H1 (cell line): ENCODE measurements around the gene ERMN. TPM values are rescaled to one million over a fixed set of nuclear protein-coding genes. Genes with fewer than 3 reads are reported as not detected.

Experiments used
- CTCF ChIA-PET: fragments of 300-600 bp; sonication (Branson Sonifier 250); formaldehyde crosslinking; loops from one replicate; lab custom pipeline; 2021; ENCODE audit not compliant: partially characterized antibody; lab: Charles Lee
- POLR2A ChIA-PET: fragments of 300-600 bp; sonication (Branson Sonifier 250); formaldehyde crosslinking; loops from one replicate; lab custom pipeline; 2021; ENCODE audit warnings: inconsistent platforms; ENCODE audit not compliant: partially characterized antibody; lab: Charles Lee
- DNase-seq, 2 experiments: peaks; one replicate each; pipeline versions ENCODE4 v3.0.0 to v3.0.0-alpha.2; 2010 to 2022; ENCODE audit warnings: low spot score in 2 of 2, low read depth in 1 of 2, mixed read lengths in 1 of 2
- FAIRE-seq: peaks from 2 replicates; lab custom pipeline; 2011; peaks lifted over from hg19 to GRCh38; lab: Jason Lieb, UNC
- H2AFZ ChIP-seq: 2 replicates; pipeline ENCODE4 v1.8.1; 2012; ENCODE audit warnings: low read length, inconsistent platforms
- H2AK5ac ChIP-seq: 2 replicates; pipeline ENCODE4 v1.6.1; 2013; ENCODE audit warnings: low read depth, low read length
- H2BK120ac ChIP-seq: replicated peaks from 2 replicates; pipeline ENCODE3; 2013; ENCODE audit warnings: low read depth, low read length, inconsistent platforms
- H2BK12ac ChIP-seq: 2 replicates; pipeline ENCODE4 v1.6.1; 2013; ENCODE audit warnings: low read depth, low read length
- H2BK15ac ChIP-seq: 2 replicates; pipeline ENCODE4 v1.6.1; 2013; ENCODE audit warnings: low read length
- H2BK20ac ChIP-seq: 2 replicates; pipeline ENCODE4 v1.6.1; 2013; ENCODE audit warnings: low read length
- H2BK5ac ChIP-seq: 2 replicates; pipeline ENCODE4 v1.6.1; 2013; ENCODE audit warnings: low read depth, low read length
- H3K14ac ChIP-seq: 2 replicates; pipeline ENCODE4 v1.6.1; 2013; ENCODE audit warnings: inconsistent platforms; ENCODE audit not compliant: insufficient read length
- H3K18ac ChIP-seq: 2 replicates; pipeline ENCODE4 v1.6.1; 2013; ENCODE audit warnings: low read length; ENCODE audit errors: extremely low read depth
- H3K23ac ChIP-seq: 2 replicates; pipeline ENCODE4 v1.6.1; 2013; ENCODE audit warnings: inconsistent platforms; ENCODE audit not compliant: insufficient read length
- H3K23me2 ChIP-seq: 2 replicates; pipeline ENCODE4 v1.6.1; 2013; ENCODE audit warnings: low read depth, low read length
- H3K27ac ChIP-seq: 2 replicates; pipeline ENCODE4 v1.6.1; 2011; ENCODE audit warnings: low read depth, low read length, inconsistent platforms
- H3K27me3 ChIP-seq, 4 experiments: replicated peaks in 1 of 4; 1 replicate in 1 of 4; 2 replicates in 3 of 4; pipeline versions ENCODE4 v1.6.1 to v1.8.1; 2011 to 2013; ENCODE audit warnings: low read length in 3 of 4, mild to moderate bottlenecking in 3 of 4, inconsistent platforms in 2 of 4, mixed read lengths in 2 of 4, moderate library complexity in 1 of 4; ENCODE audit not compliant: control insufficient read depth in 3 of 4, insufficient read depth in 3 of 4; ENCODE audit errors: extremely low read depth in 1 of 4
- H3K36me3 ChIP-seq, 4 experiments: 2 replicates each; pipeline versions ENCODE4 v1.6.1 to v1.8.1; 2011 to 2013; ENCODE audit warnings: mild to moderate bottlenecking in 4 of 4, low read length in 3 of 4, moderate library complexity in 2 of 4, control low read depth in 1 of 4, inconsistent platforms in 1 of 4; ENCODE audit not compliant: insufficient read depth in 4 of 4, control insufficient read depth in 2 of 4
- H3K4ac ChIP-seq: replicated peaks from 2 replicates; pipeline ENCODE3; 2013; ENCODE audit warnings: low read length, low read depth, mixed read lengths, inconsistent platforms; ENCODE audit not compliant: insufficient read length
- H3K4me1 ChIP-seq, 4 experiments: replicated peaks in 1 of 4; 1 replicate in 1 of 4; 2 replicates in 3 of 4; pipeline versions ENCODE4 v1.6.1 to v1.8.1; 2011 to 2013; ENCODE audit warnings: low read length in 3 of 4, inconsistent platforms in 2 of 4, mixed read lengths in 1 of 4; ENCODE audit not compliant: insufficient read depth in 4 of 4, control insufficient read depth in 3 of 4
- H3K4me2 ChIP-seq, 2 experiments: 2 replicates each; pipeline versions ENCODE4 v1.6.1 to v1.8.1; 2011 to 2013; ENCODE audit warnings: low read depth in 2 of 2, low read length in 2 of 2, control low read depth in 1 of 2, inconsistent platforms in 1 of 2, mild to moderate bottlenecking in 1 of 2; ENCODE audit not compliant: insufficient read depth in 1 of 2
- H3K4me3 ChIP-seq, 4 experiments: fragments of 200-600, 300-600 bp in 1 of 4; sonication (generic), shearing (Covaris generic), sonication (Bioruptor Twin) in 1 of 4; 2 replicates each; pipeline versions ENCODE4 v1.5.1 to v1.8.1; 2011 to 2016; ENCODE audit warnings: low read length in 4 of 4, low read depth in 3 of 4, control low read depth in 2 of 4, inconsistent platforms in 2 of 4, mild to moderate bottlenecking in 2 of 4, mixed read lengths in 1 of 4, moderate library complexity in 1 of 4; ENCODE audit not compliant: insufficient read depth in 2 of 4; ENCODE audit errors: extremely low read depth in 1 of 4
- H3K56ac ChIP-seq: replicated peaks from 2 replicates; pipeline ENCODE3; 2013; ENCODE audit warnings: low read depth, mild to moderate bottlenecking, mixed read lengths, low read length, inconsistent platforms; ENCODE audit not compliant: insufficient read length
- H3K79me1 ChIP-seq: 2 replicates; pipeline ENCODE4 v1.6.1; 2013; ENCODE audit warnings: low read depth, low read length, control low read depth
- H3K79me2 ChIP-seq, 2 experiments: 2 replicates each; pipeline versions ENCODE4 v1.6.1 to v1.8.1; 2012 to 2013; ENCODE audit warnings: low read length in 2 of 2, mild to moderate bottlenecking in 2 of 2, inconsistent platforms in 1 of 2; ENCODE audit not compliant: insufficient read depth in 2 of 2, control insufficient read depth in 1 of 2
- H3K9ac ChIP-seq, 4 experiments: replicated peaks in 1 of 4; 1 replicate in 1 of 4; 2 replicates in 3 of 4; pipeline versions ENCODE4 v1.6.1 to v1.8.1; 2011 to 2013; ENCODE audit warnings: low read depth in 3 of 4, low read length in 3 of 4, control low read depth in 2 of 4, mild to moderate bottlenecking in 2 of 4, moderate library complexity in 2 of 4, inconsistent platforms in 1 of 4; ENCODE audit errors: extremely low read depth in 1 of 4
- H3K9me3 ChIP-seq, 2 experiments: 2 replicates each; pipeline versions ENCODE4 v1.6.1 to v1.8.1; 2012 to 2013; ENCODE audit warnings: mild to moderate bottlenecking in 2 of 2, moderate library complexity in 2 of 2, control low read depth in 1 of 2, inconsistent platforms in 1 of 2, low read depth in 1 of 2, low read length in 1 of 2, mixed read lengths in 1 of 2; ENCODE audit not compliant: insufficient read depth in 2 of 2
- H4K20me1 ChIP-seq, 2 experiments: replicated peaks in 1 of 2; 2 replicates each; pipeline versions ENCODE3 to v1.8.1; 2011 to 2013; ENCODE audit warnings: inconsistent platforms in 2 of 2, low read length in 2 of 2, mild to moderate bottlenecking in 1 of 2; ENCODE audit not compliant: insufficient read depth in 2 of 2, control insufficient read depth in 1 of 2
- H4K5ac ChIP-seq: 2 replicates; pipeline ENCODE4 v1.6.1; 2013; ENCODE audit warnings: low read length, low read depth, mixed read lengths, inconsistent platforms; ENCODE audit not compliant: insufficient read length
- H4K8ac ChIP-seq: 2 replicates; pipeline ENCODE4 v1.8.0; 2013; ENCODE audit warnings: mild to moderate bottlenecking, moderate library complexity, low read length, inconsistent platforms; ENCODE audit not compliant: insufficient read depth; ENCODE audit errors: extremely low read depth
- H4K91ac ChIP-seq: replicated peaks from 2 replicates; pipeline ENCODE3; 2013; ENCODE audit warnings: low read length, mixed read lengths, inconsistent platforms; ENCODE audit not compliant: insufficient read length
- ATF3 ChIP-seq: IDR thresholded peaks from 2 replicates; pipeline ENCODE4 v1.6.1; 2011; ENCODE audit warnings: low read depth, mild to moderate bottlenecking, low read length; ENCODE audit not compliant: insufficient read depth
- WGBS, 2 experiments: shearing (Covaris generic) in 1 of 2; methylation state at CpG; one replicate each; pipeline versions ENCODE4 v1.1.6 to v1.1.7; 2013 to 2015; ENCODE audit warnings: low lambda C conversion rate in 2 of 2, mixed read lengths in 2 of 2, inconsistent platforms in 1 of 2, low coverage in 1 of 2, missing lambda C conversion rate in 1 of 2; ENCODE audit not compliant: insufficient replicate concordance in 2 of 2, insufficient coverage in 1 of 2, insufficient read length in 1 of 2; ENCODE audit errors: extremely low coverage in 1 of 2, missing lambda C conversion rate in 1 of 2; 5-methylcytosine and 5-hydroxymethylcytosine counted together
- polyA plus RNA-seq, 7 experiments: library from polyadenylated mRNA; depleted of rRNA in 3 of 7; stranded (reverse) in 5 of 7; unstranded in 2 of 7; fragments of >200 nt in 5 of 7; fragments of 200-250 nt in 2 of 7; gene quantifications; 1 replicate in 5 of 7; 2 replicates in 1 of 7; 4 replicates in 1 of 7; pipeline versions ENCODE4 v1.2.1 to v1.2.3, GENCODE V29; 2011 to 2013; ENCODE audit warnings: missing spikeins in 2 of 7, mixed read lengths in 2 of 7
- total RNA-seq: library from RNA; stranded (reverse); fragmentation: NEBNext Ultra II Directional; extraction: Animal tissue kit (Norgen Biotek cat#: 25700); gene quantifications from 2 replicates; pipeline ENCODE4 v1.2.1, GENCODE V29; 2021

Gene ERMN
- total and polyA plus RNA-seq, 2 of the 8 experiments (the other 6 are each of a cell fraction or from before 2014, with no cell fraction given) = 0.11 TPM; not detected in 1

GRCh38 chr2:157269060-157269459 is 56.6 kb downstream of the ERMN start:
- CTCF ChIA-PET = no interaction called here
- no peaks in the 10 kb centered on the region for H3K79me2 ChIP-seq
- FAIRE-seq = no peak

More at GRCh38 chr2:157269060-157269459, 56.6 kb downstream of the ERMN start:
- Histone ChIP-seq H3K27ac (no peak overlapping the region), H3K4ac (no peak overlapping the region), H4K20me1 (no peaks in the 10 kb centered on the region), H3K18ac (no peak overlapping the region), H2BK120ac (no peak overlapping the region)
- POLR2A ChIA-PET = no interaction called here
- no peak for TF ChIP-seq ATF3
- TF ChIP-seq, all 59 proteins: peak for 0
- no peak overlapping the region for H3K14ac ChIP-seq
- H3K9me3 ChIP-seq = no peaks in the 10 kb centered on the region
- H3K36me3 ChIP-seq = no peaks in the 10 kb centered on the region
- no peak overlapping the region for H3K9ac ChIP-seq
- H2BK20ac ChIP-seq = no peak overlapping the region
- no peak overlapping the region for H3K23ac ChIP-seq
- H2AFZ ChIP-seq = no peak overlapping the region
- no peak overlapping the region for H2AK5ac ChIP-seq
- no peak overlapping the region for H3K4me3 ChIP-seq
- no peak for DNase-seq
- H3K4me1 ChIP-seq = no peaks in the 10 kb centered on the region; a peak in 1 of 7 replicates
- no peak overlapping the region for H3K56ac ChIP-seq
- H3K4me2 ChIP-seq = no peak overlapping the region
- no peaks in the 10 kb centered on the region for H3K27me3 ChIP-seq
- H2BK12ac ChIP-seq = no peak overlapping the region
- WGBS, 2 experiments = 94% methylated on average over 2 of the region's 2 CpGs; no CpG with 5 or more reads in 1 of the 2 experiments
- no peak overlapping the region for H4K5ac ChIP-seq
- H2BK15ac ChIP-seq = no peak overlapping the region
- no peak overlapping the region for H2BK5ac ChIP-seq
- no peaks in the 10 kb centered on the region for H3K79me1 ChIP-seq
- H4K91ac ChIP-seq = no peak overlapping the region
- H4K8ac ChIP-seq = no peak overlapping the region
- H3K23me2 ChIP-seq = peaks cover 2% of the 10 kb centered on the region; the same call in 1 of the 2 replicates

Other genes with a start within 250 kb of the ERMN start
- gene GALNT5, start 68.1 kb downstream of the ERMN start, total RNA-seq = 0.06 TPM in 1 of 2 replicates, not detected in the other
- gene GALNT5, start 68.1 kb downstream of the ERMN start, polyA plus RNA-seq (2011; rRNA removed) = 0.02 TPM in 2 replicates
- gene CYTIP, start 118.3 kb upstream of the ERMN start, total RNA-seq = 0.23 TPM in 1 of 2 replicates, not detected in the other
- 0.12 and 0.17 TPM in 2 replicates for gene CYTIP, start 118.3 kb upstream of the ERMN start, polyA plus RNA-seq (2011; rRNA removed)